GM12878 (cell line): Measurements from ENCODE around the gene NUP210L. TPM values are rescaled to one million over a fixed set of nuclear protein-coding genes. Genes with fewer than 3 reads are reported as not detected.
A peak's percentile ranks its signal among the peaks of the same experiment; 100 is the strongest.

ENCODE experiments used
- BRCA1 ChIP-seq: IDR thresholded peaks from 2 replicates; pipeline ENCODE4 v1.6.1; 2011; ENCODE audit warnings: low read depth, low read length, improper control_type of control experiment
- JUNB ChIP-seq: IDR thresholded peaks from 2 replicates; pipeline ENCODE4 v1.6.1; 2016; ENCODE audit warnings: antibody characterized with exemption, mild to moderate bottlenecking
- NFIC ChIP-seq: IDR thresholded peaks from 2 replicates; pipeline ENCODE4 v1.6.1; 2012; ENCODE audit warnings: low read depth, mild to moderate bottlenecking, inconsistent platforms, low read length, moderate library complexity
- NR2C1 ChIP-seq: fragments of 450-650 bp; IDR thresholded peaks from 2 replicates; pipeline ENCODE4 v1.6.1; 2017; ENCODE audit warnings: antibody characterized with exemption, mild to moderate bottlenecking, moderate library complexity
- polyA plus RNA-seq, 11 experiments: library from polyadenylated mRNA; depleted of rRNA in 4 of 11; unstranded in 6 of 11; stranded (reverse) in 5 of 11; fragments of >200 nt; fragmentation: Nextera tagmentation in 4 of 11; fragmentation: Illumina TruSeq in 1 of 11; extraction: Ambion mirVana in 4 of 11; extraction: Trizol in 1 of 11; gene quantifications; 1 replicate in 1 of 11; 2 replicates in 10 of 11; pipeline versions ENCODE4 v1.2.1 to v1.2.3, GENCODE V29; 2011 to 2016; ENCODE audit warnings: inconsistent platforms in 2 of 11, missing spikeins in 2 of 11, low read depth in 1 of 11
- total RNA-seq, 4 experiments: library from RNA; depleted of rRNA in 3 of 4; stranded (reverse); fragments of >200 nt in 3 of 4; fragmentation: Illumina TruSeq in 1 of 4; extraction: Trizol in 1 of 4; gene quantifications; 2 replicates each; pipeline versions ENCODE4 v1.2.1 to v1.2.3, GENCODE V29; 2013 to 2021
- TF ChIP-seq, protein P1 (sequence below): fragments of 450-650 bp; IDR thresholded peaks from 2 replicates; pipeline ENCODE4 v1.6.1; 2016; ENCODE audit warnings: mild to moderate bottlenecking
- TF ChIP-seq, protein P2 (sequence below): fragments of 450-650 bp; IDR thresholded peaks from 2 replicates; pipeline ENCODE4 v1.6.1; 2017; ENCODE audit warnings: mild to moderate bottlenecking, low read depth, inconsistent platforms; ENCODE audit not compliant: poor library complexity, severe bottlenecking
- TF ChIP-seq, protein P3 (sequence below): fragments of 450-650 bp; IDR thresholded peaks from 2 replicates; pipeline ENCODE4 v1.6.1; 2017; ENCODE audit warnings: mild to moderate bottlenecking, moderate library complexity

NUP210L gene
- total and polyA plus RNA-seq, 10 of the 15 experiments (the other 5 are each of a cell fraction or from before 2014, with no cell fraction given), result 0.04 to 0.08 (median 0.07) TPM; not detected in 7

DNA sequence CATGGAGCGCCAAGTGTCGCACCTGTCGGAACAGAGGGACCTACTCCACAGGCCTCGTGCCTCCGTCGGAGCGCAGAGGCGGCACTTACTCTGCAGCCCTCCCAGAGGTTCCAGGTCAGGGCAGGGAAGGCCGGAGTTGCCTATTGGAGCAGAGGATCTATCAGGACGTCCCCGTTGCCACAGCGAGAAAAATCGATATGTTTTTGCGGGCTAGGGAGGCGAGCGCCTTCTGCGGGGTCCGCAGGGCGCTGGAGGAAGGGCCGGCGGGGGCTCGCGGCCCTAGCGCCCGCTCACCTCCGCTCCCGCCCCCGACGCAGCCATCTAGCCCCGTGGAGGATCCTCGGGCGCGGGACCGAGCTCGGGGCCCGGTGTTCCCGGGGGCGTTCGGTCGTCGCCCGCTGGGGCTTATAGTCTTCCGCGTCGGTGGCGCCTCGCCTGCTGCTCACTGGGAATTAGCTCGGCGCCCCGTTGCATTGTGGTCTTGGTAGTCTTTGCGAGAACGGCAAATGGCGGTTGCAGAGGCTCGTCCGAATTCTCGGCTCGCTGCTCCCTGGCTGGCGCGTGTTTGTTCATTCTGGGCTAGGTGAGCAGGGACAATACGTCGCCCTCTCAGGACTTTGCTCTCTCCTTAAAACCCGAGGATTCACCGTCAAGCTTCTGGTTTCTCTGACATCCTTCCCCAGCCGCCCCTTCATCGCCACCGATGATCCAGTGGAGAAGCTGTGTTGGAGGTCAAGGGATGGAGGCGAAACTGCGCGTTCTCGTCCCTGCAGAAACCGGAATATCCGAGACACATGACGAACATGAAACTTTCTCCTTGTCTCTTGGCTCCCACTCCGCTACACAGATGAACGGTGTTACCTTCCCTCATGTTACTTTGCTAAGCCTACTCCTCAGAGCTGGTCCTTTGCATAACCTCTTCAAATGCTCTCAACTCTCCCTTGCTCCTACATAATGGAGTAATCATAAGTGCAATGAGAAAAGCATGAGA lies 177.3 kb downstream of the NUP210L start, which contains the start of gene JTB (continued):
- TF ChIP-seq NR2C1 (no peak), BRCA1 (no peak), JUNB (peak; percentile 35), NFIC (no peak)
- TF ChIP-seq, protein P1, sequence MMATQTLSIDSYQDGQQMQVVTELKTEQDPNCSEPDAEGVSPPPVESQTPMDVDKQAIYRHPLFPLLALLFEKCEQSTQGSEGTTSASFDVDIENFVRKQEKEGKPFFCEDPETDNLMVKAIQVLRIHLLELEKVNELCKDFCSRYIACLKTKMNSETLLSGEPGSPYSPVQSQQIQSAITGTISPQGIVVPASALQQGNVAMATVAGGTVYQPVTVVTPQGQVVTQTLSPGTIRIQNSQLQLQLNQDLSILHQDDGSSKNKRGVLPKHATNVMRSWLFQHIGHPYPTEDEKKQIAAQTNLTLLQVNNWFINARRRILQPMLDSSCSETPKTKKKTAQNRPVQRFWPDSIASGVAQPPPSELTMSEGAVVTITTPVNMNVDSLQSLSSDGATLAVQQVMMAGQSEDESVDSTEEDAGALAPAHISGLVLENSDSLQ, result no peak
- TF ChIP-seq, protein P2, sequence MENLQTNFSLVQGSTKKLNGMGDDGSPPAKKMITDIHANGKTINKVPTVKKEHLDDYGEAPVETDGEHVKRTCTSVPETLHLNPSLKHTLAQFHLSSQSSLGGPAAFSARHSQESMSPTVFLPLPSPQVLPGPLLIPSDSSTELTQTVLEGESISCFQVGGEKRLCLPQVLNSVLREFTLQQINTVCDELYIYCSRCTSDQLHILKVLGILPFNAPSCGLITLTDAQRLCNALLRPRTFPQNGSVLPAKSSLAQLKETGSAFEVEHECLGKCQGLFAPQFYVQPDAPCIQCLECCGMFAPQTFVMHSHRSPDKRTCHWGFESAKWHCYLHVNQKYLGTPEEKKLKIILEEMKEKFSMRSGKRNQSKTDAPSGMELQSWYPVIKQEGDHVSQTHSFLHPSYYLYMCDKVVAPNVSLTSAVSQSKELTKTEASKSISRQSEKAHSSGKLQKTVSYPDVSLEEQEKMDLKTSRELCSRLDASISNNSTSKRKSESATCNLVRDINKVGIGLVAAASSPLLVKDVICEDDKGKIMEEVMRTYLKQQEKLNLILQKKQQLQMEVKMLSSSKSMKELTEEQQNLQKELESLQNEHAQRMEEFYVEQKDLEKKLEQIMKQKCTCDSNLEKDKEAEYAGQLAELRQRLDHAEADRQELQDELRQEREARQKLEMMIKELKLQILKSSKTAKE, result no peak
- TF ChIP-seq, protein P3, sequence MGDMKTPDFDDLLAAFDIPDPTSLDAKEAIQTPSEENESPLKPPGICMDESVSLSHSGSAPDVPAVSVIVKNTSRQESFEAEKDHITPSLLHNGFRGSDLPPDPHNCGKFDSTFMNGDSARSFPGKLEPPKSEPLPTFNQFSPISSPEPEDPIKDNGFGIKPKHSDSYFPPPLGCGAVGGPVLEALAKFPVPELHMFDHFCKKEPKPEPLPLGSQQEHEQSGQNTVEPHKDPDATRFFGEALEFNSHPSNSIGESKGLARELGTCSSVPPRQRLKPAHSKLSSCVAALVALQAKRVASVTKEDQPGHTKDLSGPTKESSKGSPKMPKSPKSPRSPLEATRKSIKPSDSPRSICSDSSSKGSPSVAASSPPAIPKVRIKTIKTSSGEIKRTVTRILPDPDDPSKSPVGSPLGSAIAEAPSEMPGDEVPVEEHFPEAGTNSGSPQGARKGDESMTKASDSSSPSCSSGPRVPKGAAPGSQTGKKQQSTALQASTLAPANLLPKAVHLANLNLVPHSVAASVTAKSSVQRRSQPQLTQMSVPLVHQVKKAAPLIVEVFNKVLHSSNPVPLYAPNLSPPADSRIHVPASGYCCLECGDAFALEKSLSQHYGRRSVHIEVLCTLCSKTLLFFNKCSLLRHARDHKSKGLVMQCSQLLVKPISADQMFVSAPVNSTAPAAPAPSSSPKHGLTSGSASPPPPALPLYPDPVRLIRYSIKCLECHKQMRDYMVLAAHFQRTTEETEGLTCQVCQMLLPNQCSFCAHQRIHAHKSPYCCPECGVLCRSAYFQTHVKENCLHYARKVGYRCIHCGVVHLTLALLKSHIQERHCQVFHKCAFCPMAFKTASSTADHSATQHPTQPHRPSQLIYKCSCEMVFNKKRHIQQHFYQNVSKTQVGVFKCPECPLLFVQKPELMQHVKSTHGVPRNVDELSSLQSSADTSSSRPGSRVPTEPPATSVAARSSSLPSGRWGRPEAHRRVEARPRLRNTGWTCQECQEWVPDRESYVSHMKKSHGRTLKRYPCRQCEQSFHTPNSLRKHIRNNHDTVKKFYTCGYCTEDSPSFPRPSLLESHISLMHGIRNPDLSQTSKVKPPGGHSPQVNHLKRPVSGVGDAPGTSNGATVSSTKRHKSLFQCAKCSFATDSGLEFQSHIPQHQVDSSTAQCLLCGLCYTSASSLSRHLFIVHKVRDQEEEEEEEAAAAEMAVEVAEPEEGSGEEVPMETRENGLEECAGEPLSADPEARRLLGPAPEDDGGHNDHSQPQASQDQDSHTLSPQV, result no peak
